CD4-positive, alpha-beta T cell treated with Interleukin-12 subunit alpha and Interleukin-12 subunit beta, for 1 hour (primary cell): ENCODE data around the gene AIFM3.
"Not testable (repeated sequence)": the region's sequence is repeated elsewhere in the genome, so short reads cannot be mapped to it uniquely, and the experiment has no call there.

Source experiments
- DNase-seq: peaks from one replicate; pipeline ENCODE4 v3.0.0-alpha.2; 2020

The AIFM3 gene, protein sequence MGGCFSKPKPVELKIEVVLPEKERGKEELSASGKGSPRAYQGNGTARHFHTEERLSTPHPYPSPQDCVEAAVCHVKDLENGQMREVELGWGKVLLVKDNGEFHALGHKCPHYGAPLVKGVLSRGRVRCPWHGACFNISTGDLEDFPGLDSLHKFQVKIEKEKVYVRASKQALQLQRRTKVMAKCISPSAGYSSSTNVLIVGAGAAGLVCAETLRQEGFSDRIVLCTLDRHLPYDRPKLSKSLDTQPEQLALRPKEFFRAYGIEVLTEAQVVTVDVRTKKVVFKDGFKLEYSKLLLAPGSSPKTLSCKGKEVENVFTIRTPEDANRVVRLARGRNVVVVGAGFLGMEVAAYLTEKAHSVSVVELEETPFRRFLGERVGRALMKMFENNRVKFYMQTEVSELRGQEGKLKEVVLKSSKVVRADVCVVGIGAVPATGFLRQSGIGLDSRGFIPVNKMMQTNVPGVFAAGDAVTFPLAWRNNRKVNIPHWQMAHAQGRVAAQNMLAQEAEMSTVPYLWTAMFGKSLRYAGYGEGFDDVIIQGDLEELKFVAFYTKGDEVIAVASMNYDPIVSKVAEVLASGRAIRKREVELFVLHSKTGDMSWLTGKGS

DNA sequence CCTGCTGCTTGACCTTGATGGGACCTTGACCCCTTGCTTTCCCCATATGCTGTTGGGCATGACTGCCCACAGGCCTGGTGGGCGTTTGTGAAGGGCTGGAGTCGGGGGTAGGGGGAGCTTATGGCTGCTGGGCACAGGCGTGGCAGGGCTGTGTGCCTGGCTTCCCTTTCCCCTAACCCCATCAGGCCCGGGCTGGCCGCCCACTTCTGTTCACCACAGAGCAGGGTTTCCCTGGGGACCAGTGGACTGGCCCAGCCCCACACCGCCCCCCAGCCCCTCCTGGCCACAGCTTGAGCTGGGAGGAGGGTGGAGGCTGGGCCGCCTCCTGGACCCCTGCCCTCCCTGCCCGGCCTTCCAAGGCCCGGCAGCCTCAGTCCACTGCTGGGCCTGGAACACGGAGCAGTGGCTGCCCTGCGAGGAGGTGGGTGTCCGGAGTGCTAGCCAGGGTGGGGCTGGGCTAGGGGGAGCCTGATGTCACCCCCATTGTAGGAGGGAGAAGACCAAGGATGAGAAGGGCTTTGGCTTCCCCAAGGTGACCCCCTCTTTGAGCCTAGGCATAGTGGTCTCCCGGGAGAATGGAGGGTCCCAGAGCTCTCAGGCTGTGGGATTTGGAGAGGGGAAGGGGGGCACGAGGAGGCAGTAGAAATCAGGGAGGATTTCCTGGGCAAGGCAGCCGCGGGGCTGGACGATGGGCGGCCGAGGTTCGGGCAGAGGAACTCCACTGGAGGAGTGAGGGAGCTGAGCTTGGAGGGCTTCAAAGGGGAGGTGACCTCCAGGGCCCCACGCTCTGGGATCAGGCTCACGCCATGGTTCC lies at the start of gene AIFM3:
Gene AIFM3 (plus strand): TSS at position 373 of the 814 bp plus-strand sequence. CDS start 690 bp downstream, outside the sequence.
- no peak for DNase-seq

DNA sequence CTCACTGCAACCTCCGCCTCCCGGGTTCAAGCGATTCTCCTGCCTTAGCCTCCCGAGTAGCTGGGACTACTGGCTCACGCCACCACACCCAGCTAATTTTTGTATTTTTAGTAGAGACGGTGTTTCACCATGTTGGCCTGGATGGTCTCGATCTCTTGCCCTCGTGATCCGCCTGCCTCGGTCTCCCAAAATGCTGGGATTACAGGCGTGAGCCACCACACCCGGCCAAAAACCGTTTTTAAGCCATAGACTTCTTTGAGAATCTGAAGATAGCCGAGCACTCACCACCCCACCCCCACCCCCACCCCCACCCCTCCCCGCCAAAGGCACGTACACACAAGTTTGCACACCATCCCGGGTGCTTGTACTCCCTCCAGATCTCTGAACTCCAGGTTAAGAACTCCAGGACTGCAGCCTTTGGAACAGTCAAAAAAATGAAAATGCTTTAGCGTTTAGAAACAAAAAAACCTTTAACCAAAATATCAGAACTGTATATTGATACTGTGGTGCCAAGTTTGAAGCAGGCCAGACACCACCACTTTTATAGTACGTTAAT lies 48.3 kb upstream of the AIFM3 start:
- no peak for DNase-seq

DNA sequence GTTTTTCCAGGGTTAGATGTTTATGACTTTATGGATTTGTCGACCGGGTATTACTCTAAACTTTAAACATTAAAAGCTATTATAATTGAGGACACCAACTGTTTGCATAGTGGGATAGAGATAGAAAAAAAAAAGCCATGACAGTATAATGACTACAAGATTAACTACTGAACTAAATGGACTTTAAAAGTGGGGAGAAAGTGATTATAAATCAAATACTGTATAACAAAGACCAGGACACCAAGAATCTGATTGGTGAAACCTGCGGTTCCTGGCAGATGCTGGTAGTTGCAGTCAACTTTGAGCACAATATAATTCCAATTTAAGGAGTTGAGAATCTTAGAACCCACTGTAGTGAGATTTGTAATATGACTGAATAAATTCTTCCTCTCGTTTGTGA lies 47.3 kb upstream of the AIFM3 start:
- DNase-seq, result no peak

DNA sequence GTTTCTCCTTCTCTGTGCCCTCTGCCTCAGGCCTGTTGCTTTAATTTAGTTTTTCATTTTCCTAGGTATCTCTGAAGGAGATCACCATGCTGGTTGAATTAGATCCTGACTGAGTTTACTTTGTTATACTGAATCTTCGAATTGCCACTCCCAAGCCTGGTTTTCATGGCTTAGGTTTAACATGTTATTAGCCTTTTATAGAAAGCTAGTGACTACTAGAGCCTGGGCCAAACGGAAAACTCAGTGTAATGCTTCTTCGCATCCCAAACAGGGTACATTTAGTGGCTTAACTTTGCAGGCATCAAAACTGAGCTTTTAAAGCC lies 46.2 kb upstream of the AIFM3 start:
- DNase-seq, result no peak

DNA sequence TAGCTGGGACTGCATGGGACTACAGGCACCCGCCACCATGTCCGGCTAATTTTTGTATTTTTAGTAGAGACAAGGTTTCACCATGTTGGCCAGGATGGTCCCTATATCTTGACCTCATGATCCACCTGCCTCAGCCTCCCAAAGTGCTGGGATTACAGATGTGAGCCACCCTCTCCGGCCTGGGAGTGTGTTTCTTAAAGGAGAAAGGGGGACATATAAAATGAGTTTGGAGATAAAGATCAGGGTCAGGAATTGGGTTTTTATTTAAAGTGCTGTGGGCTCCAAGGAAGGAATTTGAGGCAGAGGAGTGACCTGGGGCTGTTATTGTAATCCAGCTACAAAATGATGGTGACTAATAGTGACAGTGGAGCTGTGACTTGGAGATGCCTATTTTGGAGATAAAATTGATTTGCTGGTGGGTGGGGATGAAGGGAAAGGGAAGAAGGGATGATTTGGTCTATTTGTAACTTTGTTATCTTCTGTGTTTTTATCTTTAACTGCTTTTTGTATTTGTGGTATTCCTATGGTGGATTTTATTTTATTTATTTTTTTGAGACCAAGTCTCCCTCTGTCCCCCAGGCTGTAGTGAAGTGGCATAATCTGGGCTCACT lies 44.8 kb upstream of the AIFM3 start:
- DNase-seq, result no peak

DNA sequence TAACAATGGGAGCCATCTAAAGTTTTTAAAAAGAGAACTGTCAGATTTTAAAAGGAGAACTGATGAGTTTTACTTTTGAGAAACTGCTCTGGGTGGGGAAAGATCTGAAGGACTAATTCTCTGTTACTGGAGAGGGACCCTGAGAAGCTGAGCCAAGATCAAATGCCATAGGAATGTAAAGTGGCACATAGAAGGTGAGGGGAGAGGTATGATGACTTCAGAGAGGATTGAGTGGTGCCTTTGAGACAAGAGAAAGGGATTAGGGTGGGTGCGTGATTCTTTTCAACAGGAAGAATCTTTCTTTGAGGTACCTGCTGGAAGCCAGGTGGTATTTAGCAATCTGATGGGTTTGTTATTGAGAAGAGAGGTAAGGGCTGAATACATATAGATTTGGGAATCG lies 40.8 kb upstream of the AIFM3 start:
- no peak for DNase-seq

DNA sequence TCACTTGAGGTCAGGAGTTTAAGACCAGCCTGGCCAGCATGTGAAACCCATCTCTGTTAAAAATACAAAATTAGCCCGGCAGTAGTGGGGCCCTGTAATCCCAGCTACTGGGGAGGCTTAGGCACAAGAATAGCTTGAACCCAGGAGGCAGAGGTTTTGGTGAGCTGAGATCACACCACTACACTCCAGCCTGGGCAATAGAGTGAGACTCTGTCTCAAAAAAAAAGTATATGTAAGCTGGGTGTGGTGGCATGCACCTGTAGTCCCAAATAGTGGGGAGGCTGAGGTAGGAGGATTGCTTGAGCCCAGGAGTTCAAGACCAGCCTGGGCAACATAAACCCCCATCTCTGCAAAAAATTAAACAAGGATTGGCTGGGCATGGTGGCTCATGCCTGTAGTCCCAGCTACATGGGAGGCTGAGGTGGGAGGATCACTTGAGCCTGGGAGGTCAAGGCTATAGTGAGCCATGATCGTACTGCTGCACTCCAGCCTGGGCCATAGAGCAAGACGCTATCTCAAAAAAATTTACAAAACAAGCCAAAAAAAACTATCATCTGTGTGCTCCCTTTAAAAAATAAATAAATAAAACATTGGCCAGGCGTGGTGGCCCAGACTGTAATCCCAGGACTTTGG lies 39.0 kb upstream of the AIFM3 start:
- no peak for DNase-seq

DNA sequence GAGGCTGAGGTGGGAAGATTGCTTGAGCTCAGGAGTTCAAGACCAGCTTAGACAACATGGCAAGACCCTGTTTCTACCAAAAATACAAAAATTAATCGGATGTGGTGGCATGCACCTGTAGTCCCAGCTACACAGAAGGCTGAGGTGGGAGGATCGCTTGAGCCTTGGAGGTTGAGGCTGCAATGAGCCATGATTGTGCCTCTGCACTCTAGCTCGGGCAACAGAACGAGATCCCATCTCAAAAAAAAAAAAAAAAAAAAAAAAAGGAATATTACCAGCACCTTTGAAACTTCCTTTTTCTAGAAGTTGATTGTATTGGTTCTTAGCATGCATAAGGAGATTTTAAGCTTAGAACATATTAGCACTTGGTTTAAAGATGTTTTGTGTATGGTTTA lies 38.5 kb upstream of the AIFM3 start:
- DNase-seq, result no peak

DNA sequence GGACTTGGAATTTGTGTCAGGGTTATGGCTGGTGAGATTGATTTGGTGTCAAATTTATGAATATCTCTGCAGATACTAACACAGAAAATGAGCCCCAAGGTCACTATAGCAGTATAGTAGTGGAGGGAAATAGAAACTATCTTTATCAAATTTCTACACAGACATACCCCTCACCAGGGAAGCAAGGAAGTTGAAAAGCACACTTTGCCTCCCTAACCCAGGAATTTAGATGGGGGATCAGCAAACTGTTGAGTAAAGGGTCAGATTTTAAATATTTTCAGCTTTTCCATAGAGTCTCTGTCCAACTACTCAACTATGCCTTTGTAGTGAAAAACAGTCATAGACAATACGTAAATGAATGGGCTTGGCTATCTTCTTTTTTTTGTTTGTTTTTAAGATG lies 37.1 kb upstream of the AIFM3 start:
- no peak for DNase-seq

DNA sequence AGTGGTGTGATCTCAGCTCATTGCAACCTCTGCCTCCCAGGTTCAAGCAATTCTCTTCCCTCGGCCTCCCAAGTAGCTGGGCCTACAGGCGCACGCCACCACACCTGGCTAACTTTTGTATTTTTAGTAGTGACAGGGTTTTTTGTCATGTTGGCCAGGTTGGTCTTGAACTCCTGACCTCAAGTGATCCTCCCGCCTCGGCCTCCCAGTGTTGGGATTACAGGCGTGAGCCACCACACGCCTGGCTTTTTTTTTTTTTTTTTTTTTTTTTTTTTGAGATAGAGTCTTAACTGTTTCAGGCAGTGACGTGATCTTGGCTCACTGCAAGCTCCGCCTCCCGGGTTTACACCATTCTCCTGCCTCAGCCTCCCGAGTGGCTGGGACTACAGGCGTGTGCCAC lies 36.6 kb upstream of the AIFM3 start:
- not testable (repeated sequence) for DNase-seq

DNA sequence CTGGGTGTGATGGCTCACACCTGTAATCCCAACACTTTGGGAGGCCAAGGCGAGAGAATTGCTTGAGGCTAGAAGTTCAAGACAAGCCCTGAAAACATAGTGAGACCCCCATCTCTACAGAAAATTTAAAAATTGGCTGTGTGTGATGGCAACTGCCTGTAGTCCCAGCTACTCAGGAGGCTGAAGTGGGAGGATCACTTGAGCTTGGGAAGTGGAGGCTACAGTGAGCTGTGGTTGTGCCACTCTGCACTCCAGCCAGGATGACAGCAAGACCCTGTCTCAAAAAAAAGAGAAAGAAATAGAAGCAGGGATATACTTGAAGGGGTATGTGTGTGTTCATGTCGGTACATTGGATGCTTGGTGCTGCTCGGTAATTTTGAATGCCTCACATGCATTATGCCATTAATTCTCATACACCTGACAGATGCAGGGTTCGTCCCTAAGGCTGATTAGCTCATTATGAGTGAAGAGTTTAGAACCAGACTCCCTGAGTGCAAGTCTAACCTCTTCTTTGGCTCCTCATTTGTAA lies 35.9 kb upstream of the AIFM3 start:
- no peak for DNase-seq

DNA sequence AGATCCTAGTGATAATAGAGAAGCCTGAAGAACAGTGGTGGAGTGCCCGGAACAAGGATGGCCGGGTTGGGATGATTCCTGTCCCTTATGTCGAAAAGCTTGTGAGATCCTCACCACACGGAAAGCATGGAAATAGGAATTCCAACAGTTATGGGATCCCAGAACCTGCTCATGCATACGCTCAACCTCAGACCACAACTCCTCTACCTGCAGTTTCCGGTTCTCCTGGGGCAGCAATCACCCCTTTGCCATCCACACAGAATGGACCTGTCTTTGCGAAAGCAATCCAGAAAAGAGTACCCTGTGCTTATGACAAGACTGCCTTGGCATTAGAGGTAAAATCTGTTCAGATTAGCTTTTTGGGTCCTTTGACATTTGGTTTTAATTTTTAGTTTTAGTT lies 33.1 kb upstream of the AIFM3 start:
- DNase-seq, result no peak

DNA sequence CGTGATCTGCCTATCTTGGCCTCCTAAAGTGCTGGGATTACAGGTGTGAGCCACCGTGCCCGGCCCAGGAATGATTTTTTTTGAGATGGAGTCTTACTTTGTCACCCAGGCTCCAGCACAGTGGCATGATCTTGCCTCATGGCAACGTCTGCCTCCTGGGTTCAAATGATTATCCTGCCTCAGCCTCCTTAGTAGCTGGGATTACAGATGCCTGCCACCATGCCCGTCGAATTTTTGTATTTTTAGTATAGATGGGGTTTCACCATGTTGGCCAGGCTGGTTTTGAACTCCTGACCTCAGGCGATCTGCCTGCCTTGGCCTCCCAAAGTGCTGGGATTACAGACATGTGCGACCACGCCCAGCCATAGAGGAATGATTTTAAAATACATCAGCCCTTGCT lies 32.0 kb upstream of the AIFM3 start:
- not testable (repeated sequence) for DNase-seq

DNA sequence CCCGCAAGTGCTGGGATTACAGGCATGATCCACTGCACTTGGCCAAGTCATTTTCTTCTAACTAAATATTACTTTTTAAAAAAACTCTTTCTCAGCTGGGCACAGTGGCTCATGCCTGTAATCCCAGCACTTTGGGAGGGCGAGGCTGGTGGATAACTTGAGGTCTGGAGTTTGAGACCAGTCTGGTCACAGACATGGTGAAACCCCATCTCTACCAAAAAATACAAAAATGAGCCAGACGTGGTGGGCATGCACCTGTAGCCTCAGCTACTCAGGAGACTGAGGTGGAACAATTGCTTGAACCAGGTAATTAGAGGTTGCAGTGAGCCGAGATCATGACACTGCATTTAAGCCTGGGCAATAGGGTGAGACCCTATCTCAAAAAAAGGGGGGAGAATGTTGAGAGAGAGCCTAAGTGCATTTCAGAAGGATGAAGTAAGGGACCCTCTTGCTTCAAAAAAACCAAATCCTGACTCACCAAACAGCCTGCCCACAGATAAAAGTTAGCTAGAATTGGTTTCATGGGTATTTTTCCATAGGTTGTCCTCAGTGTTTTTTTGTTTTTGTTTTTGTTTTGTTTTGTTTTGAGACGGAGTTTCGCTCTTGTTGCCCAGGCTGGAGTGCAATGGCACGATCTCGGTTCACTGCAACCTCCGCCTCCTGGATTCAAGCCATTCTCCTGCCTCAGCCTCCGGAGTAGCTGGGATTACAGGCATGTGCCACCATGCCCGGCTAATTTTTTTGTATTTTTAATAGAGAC lies 31.1 kb upstream of the AIFM3 start:
- not testable (repeated sequence) for DNase-seq

DNA sequence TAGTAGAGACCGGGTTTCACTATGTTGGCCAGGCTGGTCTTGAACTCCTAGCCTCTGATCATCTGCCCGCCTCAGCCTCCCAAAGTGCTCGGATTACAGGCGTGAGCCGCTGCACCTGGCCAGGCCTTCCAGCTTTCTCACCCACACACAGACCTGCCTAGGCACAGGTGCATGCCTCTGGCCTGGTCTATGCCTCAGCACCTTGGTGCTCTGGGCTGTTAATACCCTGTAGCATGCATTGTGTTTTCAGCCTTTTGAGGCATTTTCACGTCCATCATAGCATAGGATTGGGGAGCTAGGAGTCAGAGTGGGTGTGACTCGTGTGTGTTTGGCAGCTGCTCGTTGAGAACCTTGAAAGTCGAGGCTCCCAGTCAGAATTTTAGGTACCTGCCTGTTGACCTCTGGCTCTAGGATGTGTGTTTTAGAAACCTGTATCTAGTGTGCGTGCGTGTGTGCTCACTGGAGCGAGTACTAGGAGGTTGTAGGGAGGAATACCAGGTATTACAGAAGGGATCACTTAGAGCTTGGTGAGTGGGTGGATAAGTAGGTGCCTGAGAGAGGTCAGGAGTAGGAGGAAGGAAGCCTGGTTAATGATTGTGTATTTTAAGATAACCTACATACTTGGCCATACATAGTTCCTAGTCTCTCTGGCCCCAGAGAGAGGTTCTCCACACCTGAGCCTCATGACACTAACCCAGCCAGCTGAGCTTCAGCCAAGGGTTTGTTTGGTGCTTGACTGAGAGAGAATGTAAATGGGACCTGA lies 29.8 kb upstream of the AIFM3 start:
- no peak for DNase-seq

DNA sequence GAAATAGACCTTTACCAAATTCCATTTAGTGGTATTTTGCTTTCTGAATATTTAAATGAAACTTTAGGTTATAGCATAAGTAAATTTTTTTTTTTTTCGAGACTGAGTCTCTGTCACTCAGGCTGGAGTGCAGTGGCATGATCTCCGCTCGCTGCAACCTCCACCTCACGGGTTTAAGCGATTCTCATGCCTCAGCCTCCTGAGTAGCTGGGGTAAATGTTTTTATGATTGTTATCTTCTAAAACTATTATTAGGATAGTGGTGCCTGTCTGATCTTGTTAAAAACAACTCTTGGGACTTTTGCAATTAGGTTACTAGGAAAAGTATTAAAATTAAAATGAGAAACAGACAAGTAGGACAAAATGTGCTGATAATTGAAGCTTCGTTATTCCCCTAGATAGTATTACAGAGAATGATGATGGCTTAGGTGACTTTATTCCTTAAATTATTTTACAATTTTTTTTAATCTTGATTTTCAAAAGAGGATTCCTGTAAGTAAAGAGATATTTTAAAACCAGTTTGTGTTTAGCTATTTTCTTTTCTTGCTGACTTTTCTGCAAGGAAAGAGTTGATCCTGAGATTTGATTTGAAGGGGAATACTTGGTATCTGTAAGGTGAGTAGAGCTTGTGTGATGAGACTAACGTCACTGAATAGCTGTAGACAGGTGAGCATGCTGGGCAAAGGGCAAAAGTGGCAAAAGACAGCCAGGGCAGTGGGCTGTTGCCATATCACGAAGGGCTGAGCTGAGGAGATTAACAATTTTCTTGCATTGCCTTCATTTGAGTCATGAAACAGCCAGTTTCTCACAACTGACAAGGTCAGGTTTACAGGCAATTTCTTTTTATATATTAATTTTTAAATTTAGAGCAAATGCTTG lies 29.0 kb upstream of the AIFM3 start:
- no peak for DNase-seq

DNA sequence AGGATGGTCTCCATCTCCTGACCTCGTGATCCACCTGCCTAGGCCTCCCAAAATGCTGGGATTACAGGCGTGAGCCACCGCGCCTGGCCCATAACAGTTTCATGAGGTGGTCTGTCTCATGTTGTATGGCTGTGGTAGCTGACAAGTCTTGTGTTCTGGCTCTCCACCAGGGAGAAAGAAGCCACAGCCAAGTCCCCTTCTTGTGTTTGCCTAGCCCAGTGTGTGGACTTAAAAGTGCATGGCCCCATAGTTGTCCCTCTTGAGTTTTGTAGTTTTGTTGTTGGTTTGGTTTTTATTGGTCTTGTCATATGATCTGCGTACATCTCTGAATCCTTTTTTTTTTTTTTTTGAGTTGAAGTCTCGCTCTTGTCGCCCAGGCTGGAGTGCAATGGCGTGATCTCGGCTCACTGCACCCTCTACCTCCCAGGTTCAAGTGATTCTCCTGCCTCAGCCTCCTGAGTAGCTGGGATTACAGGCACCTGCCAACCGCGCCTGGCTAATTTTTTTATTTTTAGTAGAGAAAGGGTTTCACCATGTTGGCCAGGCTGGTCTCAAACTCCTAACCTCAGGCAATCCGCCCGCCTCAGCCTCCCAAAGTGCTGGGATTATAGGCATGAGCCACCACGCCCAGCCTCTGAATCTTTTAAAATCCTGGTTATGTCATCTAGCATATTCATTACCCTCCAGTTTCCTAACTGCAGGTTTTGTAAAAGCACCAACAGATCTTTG lies 27.4 kb upstream of the AIFM3 start:
- not testable (repeated sequence) for DNase-seq

DNA sequence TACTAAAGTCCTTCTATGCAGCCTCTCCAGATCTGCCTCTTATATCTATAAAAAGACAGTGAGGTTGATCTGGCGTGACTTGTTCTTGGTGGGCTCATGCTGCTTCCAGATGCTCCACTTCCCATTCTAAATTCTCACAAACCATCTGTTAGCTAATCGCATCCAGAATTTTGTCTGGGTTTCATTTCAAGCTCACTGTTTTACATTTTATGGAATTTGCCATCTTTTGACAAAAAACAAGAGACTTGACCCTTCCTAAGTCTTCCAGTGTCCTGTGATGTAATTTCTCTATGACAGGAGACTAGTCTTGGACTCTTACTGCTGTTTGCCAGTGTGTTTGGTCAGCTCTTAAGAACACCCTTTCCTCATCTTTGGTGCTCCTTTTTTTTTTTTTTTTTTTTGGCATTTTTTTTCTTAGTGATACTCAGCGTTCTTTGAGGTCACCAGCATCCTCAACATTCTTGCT lies 26.8 kb upstream of the AIFM3 start:
- no peak for DNase-seq

DNA sequence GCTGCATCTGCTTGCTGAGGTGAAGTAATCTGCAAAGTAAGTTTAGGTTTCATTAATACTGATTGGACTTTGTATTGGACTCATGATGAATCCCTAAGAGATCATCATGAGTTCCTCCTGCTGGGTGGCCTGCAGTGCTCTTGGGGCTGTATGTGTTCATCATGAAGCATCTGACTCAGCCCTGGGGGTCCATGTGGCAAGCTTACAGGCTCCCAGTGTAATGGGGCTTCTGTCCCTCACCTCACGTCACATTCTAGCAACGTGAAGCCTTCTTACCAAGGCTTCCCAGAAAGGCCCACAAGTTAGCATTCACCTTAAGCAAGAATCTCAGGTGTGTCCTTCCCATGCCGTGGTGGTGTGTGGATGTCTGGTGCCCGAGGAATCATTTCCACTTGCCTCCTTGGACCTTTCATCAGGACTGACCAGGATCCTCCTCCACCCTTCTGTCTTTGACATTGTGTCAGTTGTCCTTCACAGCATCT lies 26.1 kb upstream of the AIFM3 start:
- no peak for DNase-seq
